Mesothelial cell of epicardium (in vitro differentiated cells): ENCODE measurements around the gene SAMD10. TPM values are rescaled to one million over a fixed set of nuclear protein-coding genes. Genes with fewer than 3 reads are reported as not detected.

Experiments used
- DNase-seq, 2 experiments: peaks; one replicate each; pipeline ENCODE4 v3.0.0; 2021; ENCODE audit warnings: low spot score in 2 of 2; ENCODE audit not compliant: unreplicated experiment in 2 of 2
- H3K27ac Mint-ChIP-seq: 2 replicates; pipeline ENCODE4 v1.8.0; 2021; ENCODE audit warnings: mixed read lengths
- H3K27me3 Mint-ChIP-seq: 2 replicates; pipeline ENCODE4 v1.8.0; 2021; ENCODE audit warnings: low read depth, mixed read lengths
- H3K36me3 Mint-ChIP-seq: 2 replicates; pipeline ENCODE4 v1.8.0; 2021; ENCODE audit warnings: mixed read lengths
- H3K4me1 Mint-ChIP-seq: 2 replicates; pipeline ENCODE4 v1.8.0; 2021; ENCODE audit warnings: mixed read lengths
- H3K4me3 Mint-ChIP-seq: 2 replicates; pipeline ENCODE4 v1.8.0; 2021; ENCODE audit warnings: mild to moderate bottlenecking, moderate library complexity, mixed read lengths
- H3K9me3 Mint-ChIP-seq: 2 replicates; pipeline ENCODE4 v1.8.0; 2021; ENCODE audit warnings: mixed read lengths
- CTCF ChIP-seq: fragments of 200-600 bp; sonication (generic); IDR thresholded peaks from one replicate; pipeline ENCODE4 v1.5.0; 2021; ENCODE audit warnings: antibody characterized with exemption; ENCODE audit not compliant: unreplicated experiment
- total RNA-seq: library from RNA; stranded (reverse); gene quantifications from 3 replicates; pipeline ENCODE4 v1.2.1, GENCODE V29; 2021

SAMD10 gene
- total RNA-seq, 1 donor from 2014 or later, result 11.7 TPM

- DNase-seq, result no peak
- H3K27ac Mint-ChIP-seq, result no peak overlapping the region
These were observed 37.0 kb downstream of the SAMD10 start for GRCh38 chr20:63942250-63942951.

GRCh38 chr20:63941282-63942081 lies 38.0 kb downstream of the SAMD10 start:
- H3K27ac Mint-ChIP-seq, result no peak overlapping the region
- H3K36me3 Mint-ChIP-seq, result peaks cover 13% of the 10 kb centered on the region
- no peaks in the 10 kb centered on the region for H3K9me3 Mint-ChIP-seq
- no peaks in the 10 kb centered on the region for H3K27me3 Mint-ChIP-seq
- DNase-seq, result no peak
- no peak overlapping the region for H3K4me3 Mint-ChIP-seq
- no peaks in the 10 kb centered on the region for H3K4me1 Mint-ChIP-seq
- no peak for TF ChIP-seq CTCF

More at GRCh38 chr20:63942250-63942951, 37.0 kb downstream of the SAMD10 start:
- no peak for TF ChIP-seq CTCF
- Mint-ChIP-seq H3K4me1 (no peaks in the 10 kb centered on the region), H3K4me3 (no peak overlapping the region), H3K9me3 (no peaks in the 10 kb centered on the region), H3K27me3 (no peaks in the 10 kb centered on the region), H3K36me3 (peaks cover 10% of the 10 kb centered on the region)

- DNase-seq, result no peak
- Mint-ChIP-seq H3K27ac (no peak overlapping the region), H3K4me3 (no peak overlapping the region), H3K9me3 (no peaks in the 10 kb centered on the region), H3K36me3 (peaks cover 20% of the 10 kb centered on the region), H3K4me1 (no peaks in the 10 kb centered on the region), H3K27me3 (no peaks in the 10 kb centered on the region)
- no peak for TF ChIP-seq CTCF
These were observed 38.8 kb downstream of the SAMD10 start for GRCh38 chr20:63940472-63941266.

GRCh38 chr20:63940071-63940471 lies 39.4 kb downstream of the SAMD10 start:
- no peaks in the 10 kb centered on the region for H3K9me3 Mint-ChIP-seq
- H3K27ac Mint-ChIP-seq, result no peak overlapping the region
- H3K4me1 Mint-ChIP-seq, result no peaks in the 10 kb centered on the region
- no peak for DNase-seq
- H3K36me3 Mint-ChIP-seq, result peaks cover 22% of the 10 kb centered on the region
- no peak overlapping the region for H3K4me3 Mint-ChIP-seq
- H3K27me3 Mint-ChIP-seq, result no peaks in the 10 kb centered on the region
- TF ChIP-seq CTCF, result no peak

- Mint-ChIP-seq H3K4me3 (no peak overlapping the region), H3K27ac (no peak overlapping the region), H3K27me3 (no peaks in the 10 kb centered on the region), H3K9me3 (no peaks in the 10 kb centered on the region), H3K36me3 (peaks cover 22% of the 10 kb centered on the region), H3K4me1 (no peaks in the 10 kb centered on the region)
- TF ChIP-seq CTCF, result no peak
- DNase-seq, result no peak
These were observed 40.1 kb downstream of the SAMD10 start for GRCh38 chr20:63939061-63939935.
